ENCODE measurements around the gene CLEC7A. TPM values are rescaled to one million over a fixed set of nuclear protein-coding genes. Genes with fewer than 3 reads are reported as not detected.

The CLEC7A gene
- total RNA-seq, 1 experiment from 2014 or later: not detected

DNA sequence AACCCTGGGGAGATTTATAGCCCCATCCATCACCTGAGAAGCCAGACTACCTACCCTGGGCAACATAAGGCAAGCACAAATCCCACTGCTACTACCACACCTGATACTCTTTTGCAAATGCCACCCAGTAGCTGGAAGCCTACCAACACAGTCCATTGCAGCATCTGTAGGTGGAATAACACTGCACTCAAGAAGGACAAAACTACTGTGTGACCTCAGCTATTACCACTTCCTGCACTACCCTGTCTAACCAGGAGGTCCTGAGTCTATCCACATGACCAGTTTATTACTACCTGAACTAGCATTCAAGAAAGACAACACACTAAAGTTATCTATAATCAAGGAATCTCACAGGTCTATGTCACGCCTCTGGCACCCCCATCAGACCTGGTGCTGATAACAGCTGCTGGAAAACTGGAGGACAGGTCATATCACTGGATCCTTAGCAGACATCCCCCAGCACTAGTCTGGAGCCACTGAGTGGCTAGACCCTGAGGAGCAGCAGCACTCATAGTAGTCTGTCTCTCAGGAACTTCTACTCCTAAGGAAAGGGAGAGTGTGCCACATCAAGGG lies 28.3 kb downstream of the CLEC7A start:
- H2BK12ac ChIP-seq (ENCODE audit: insufficient read length, low read depth, low read length): no peak overlapping the region
- DNase-seq: no peak
- TF ChIP-seq, protein P1, sequence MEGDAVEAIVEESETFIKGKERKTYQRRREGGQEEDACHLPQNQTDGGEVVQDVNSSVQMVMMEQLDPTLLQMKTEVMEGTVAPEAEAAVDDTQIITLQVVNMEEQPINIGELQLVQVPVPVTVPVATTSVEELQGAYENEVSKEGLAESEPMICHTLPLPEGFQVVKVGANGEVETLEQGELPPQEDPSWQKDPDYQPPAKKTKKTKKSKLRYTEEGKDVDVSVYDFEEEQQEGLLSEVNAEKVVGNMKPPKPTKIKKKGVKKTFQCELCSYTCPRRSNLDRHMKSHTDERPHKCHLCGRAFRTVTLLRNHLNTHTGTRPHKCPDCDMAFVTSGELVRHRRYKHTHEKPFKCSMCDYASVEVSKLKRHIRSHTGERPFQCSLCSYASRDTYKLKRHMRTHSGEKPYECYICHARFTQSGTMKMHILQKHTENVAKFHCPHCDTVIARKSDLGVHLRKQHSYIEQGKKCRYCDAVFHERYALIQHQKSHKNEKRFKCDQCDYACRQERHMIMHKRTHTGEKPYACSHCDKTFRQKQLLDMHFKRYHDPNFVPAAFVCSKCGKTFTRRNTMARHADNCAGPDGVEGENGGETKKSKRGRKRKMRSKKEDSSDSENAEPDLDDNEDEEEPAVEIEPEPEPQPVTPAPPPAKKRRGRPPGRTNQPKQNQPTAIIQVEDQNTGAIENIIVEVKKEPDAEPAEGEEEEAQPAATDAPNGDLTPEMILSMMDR (conservative IDR thresholded peaks at IDR 0.05): no peak
- H3K23me2 ChIP-seq (ENCODE audit: insufficient read length, low read depth, low read length, poor library complexity, severe bottlenecking): no peaks in the 10 kb centered on the region
- WGBS (ENCODE audit: extremely low coverage, insufficient read length, low lambda C conversion rate): no CpG with 5 or more reads among the region's 1 CpG
- H3K14ac ChIP-seq (ENCODE audit: insufficient read depth, low read length): no peak overlapping the region
- no peak overlapping the region for H3K23ac ChIP-seq (ENCODE audit: insufficient read length, low read depth, low read length)
- H2BK5ac ChIP-seq (ENCODE audit: insufficient read length, low read length): no peak overlapping the region
- no peaks in the 10 kb centered on the region for H3K9me3 ChIP-seq (ENCODE audit: control insufficient read depth, low read depth, low read length)
- H3K56ac ChIP-seq (ENCODE audit: insufficient read length, low read depth, low read length): no peak overlapping the region
- no peak overlapping the region for H2BK15ac ChIP-seq (ENCODE audit: low read depth, low read length)
- Mint-ChIP-seq H3K4me1 (peaks cover 10 to 12% of the 10 kb centered on the region in 2 experiments), H3K36me3 (ENCODE audit: insufficient read depth in 1 of 3, low read depth in 3 of 3) (peaks cover 0 to 6% (median 0%) of the 10 kb centered on the region in 3 experiments; a peak in 4 of 7 replicates), H3K27me3 (ENCODE audit: low read depth) (peaks cover 3% of the 10 kb centered on the region), H3K4me3 (no peak overlapping the region), H3K27ac (no peak overlapping the region; a peak in 1 of 7 replicates), H3K9me3 (peaks cover 7 to 8% of the 10 kb centered on the region in 2 experiments)
- H4K5ac ChIP-seq (ENCODE audit: insufficient read length, low read depth, low read length): no peak overlapping the region
- no peak overlapping the region for H4K91ac ChIP-seq (ENCODE audit: insufficient read length, low read depth, low read length)
- H2BK20ac ChIP-seq (ENCODE audit: low read depth, low read length, poor library complexity, severe bottlenecking): no peak overlapping the region
- no peak overlapping the region for H3K18ac ChIP-seq (ENCODE audit: insufficient read length, low read depth, low read length)
- H3K4me2 ChIP-seq (ENCODE audit: insufficient read depth, insufficient read length, low read length): no peak overlapping the region
- H3K27me3 ChIP-seq (ENCODE audit: insufficient read depth, low read length): no peaks in the 10 kb centered on the region
- H2BK120ac ChIP-seq (ENCODE audit: low read depth, low read length, poor library complexity, severe bottlenecking): no peak overlapping the region
- no peaks in the 10 kb centered on the region for H4K20me1 ChIP-seq (ENCODE audit: control insufficient read depth, insufficient read depth, insufficient read length)
- H3K79me1 ChIP-seq (ENCODE audit: insufficient read depth, low read depth, low read length, poor library complexity, severe bottlenecking): no peaks in the 10 kb centered on the region
- H3K27ac ChIP-seq (ENCODE audit: insufficient read length, low read depth, low read length): no peak overlapping the region
- no peak overlapping the region for H2AFZ ChIP-seq (ENCODE audit: low read length)
- H4K8ac ChIP-seq (replicated peaks; ENCODE audit: insufficient read length, low read depth, low read length): no peak overlapping the region
- H3K4ac ChIP-seq (ENCODE audit: low read depth, low read length): no peak overlapping the region
- no peaks in the 10 kb centered on the region for H3K4me1 ChIP-seq (ENCODE audit: insufficient read depth, low read length)
- H3T11ph ChIP-seq (ENCODE audit: low read length): no peak overlapping the region
- no peak overlapping the region for H3K9ac ChIP-seq (ENCODE audit: extremely low read depth, insufficient read length, low read length)
- H3K79me2 ChIP-seq (ENCODE audit: insufficient read depth, low read length): no peaks in the 10 kb centered on the region
- no peak overlapping the region for H2AK5ac ChIP-seq (ENCODE audit: insufficient read length, low read length)
